Activated B cell treated with CpG ODN at 0.5 μM for 24 hours (primary cell): ENCODE data around the gene GPR32. TPM values are rescaled to one million over a fixed set of nuclear protein-coding genes. Genes with fewer than 3 reads are reported as not detected.

Experiments
- ATAC-seq: fragments of 200-7000 bp; cut with Tn5 transposase; one replicate; pipeline ENCODE4 v1.10.0; 2021; ENCODE audit warnings: low read depth, mild to moderate bottlenecking, moderate library complexity
- CTCF ChIA-PET: fragments of 350-600 bp; sonication (Branson Sonifier 250); formaldehyde crosslinking; loops from one replicate; lab custom pipeline; 2021; ENCODE audit warnings: antibody characterized with exemption; lab: Charles Lee
- POLR2A ChIA-PET: fragments of 350-600 bp; sonication (Branson Sonifier 250); formaldehyde crosslinking; loops from one replicate; lab custom pipeline; 2021; ENCODE audit warnings: antibody characterized with exemption; lab: Charles Lee
- DNase-seq: peaks from one replicate; pipeline ENCODE4 v3.0.0; 2022
- H3K27ac Mint-ChIP-seq: one replicate; pipeline ENCODE4 v1.8.0; 2020; ENCODE audit warnings: mixed read lengths
- H3K27me3 Mint-ChIP-seq: one replicate; pipeline ENCODE4 v1.8.0; 2021; ENCODE audit warnings: mixed read lengths
- H3K36me3 Mint-ChIP-seq: one replicate; pipeline ENCODE4 v1.8.0; 2021; ENCODE audit warnings: low read depth, mixed read lengths
- H3K4me1 Mint-ChIP-seq: one replicate; pipeline ENCODE4 v1.8.0; 2021; ENCODE audit warnings: mixed read lengths
- H3K4me3 Mint-ChIP-seq: one replicate; pipeline ENCODE4 v1.8.0; 2020; ENCODE audit warnings: mild to moderate bottlenecking, mixed read lengths
- H3K9me3 Mint-ChIP-seq: one replicate; pipeline ENCODE4 v1.8.0; 2020; ENCODE audit warnings: mixed read lengths
- intact Hi-C: fragments of 100-400 bp; cut with micrococcal nuclease; formaldehyde crosslinking; loops from one replicate; pipeline ENCODE4 v1.15.1; 2024
- total RNA-seq: library from RNA; stranded (reverse); gene quantifications from 2 replicates; pipeline ENCODE4 v1.2.3, GENCODE V29; 2022
- TF ChIP-seq, protein P1 (sequence below): fragments of 200-600 bp; IDR thresholded peaks from one replicate; pipeline ENCODE4 v1.8.0; 2022; ENCODE audit warnings: antibody characterized with exemption, mild to moderate bottlenecking

Gene GPR32
- total RNA-seq, 1 donor from 2014 or later: not detected

DNA sequence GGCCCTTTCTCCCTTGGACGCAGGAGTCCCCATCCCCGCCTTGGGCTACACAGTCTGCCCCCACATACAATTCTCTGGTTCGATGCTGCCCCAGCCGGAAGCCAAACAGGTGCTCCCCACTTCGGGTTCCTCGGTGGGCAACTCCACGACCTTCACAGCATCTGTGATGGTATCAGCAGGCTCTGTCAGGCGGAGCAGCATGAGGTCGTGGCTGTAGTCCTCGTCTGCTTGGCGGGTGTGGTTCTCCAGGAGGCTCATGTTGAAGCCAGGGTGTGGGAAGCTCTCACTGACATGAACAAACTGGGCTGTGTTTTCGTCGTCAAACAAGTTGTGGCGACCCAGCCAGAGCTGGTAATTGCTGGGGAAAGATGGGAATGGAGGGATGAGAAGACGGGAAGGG lies 49.8 kb downstream of the GPR32 start:
- DNase-seq (no peak), ATAC-seq (no peak)
- no peaks in the 10 kb centered on the region for H3K36me3 Mint-ChIP-seq
- no peaks in the 10 kb centered on the region for H3K9me3 Mint-ChIP-seq
- TF ChIP-seq, protein P1, sequence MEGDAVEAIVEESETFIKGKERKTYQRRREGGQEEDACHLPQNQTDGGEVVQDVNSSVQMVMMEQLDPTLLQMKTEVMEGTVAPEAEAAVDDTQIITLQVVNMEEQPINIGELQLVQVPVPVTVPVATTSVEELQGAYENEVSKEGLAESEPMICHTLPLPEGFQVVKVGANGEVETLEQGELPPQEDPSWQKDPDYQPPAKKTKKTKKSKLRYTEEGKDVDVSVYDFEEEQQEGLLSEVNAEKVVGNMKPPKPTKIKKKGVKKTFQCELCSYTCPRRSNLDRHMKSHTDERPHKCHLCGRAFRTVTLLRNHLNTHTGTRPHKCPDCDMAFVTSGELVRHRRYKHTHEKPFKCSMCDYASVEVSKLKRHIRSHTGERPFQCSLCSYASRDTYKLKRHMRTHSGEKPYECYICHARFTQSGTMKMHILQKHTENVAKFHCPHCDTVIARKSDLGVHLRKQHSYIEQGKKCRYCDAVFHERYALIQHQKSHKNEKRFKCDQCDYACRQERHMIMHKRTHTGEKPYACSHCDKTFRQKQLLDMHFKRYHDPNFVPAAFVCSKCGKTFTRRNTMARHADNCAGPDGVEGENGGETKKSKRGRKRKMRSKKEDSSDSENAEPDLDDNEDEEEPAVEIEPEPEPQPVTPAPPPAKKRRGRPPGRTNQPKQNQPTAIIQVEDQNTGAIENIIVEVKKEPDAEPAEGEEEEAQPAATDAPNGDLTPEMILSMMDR: no peak
- POLR2A ChIA-PET: interaction anchor here (0.6 to 1.8 kb wide), 5 partner anchors 16 to 1285 kb away, joined by 3 to 11 read pairs (median 5); no protein-coding TSS in a partner anchor
- peak overlapping the region; percentile 71 for H3K27ac Mint-ChIP-seq
- intact Hi-C loops: no loop called here
- H3K27me3 Mint-ChIP-seq: peaks cover 7% of the 10 kb centered on the region
- CTCF ChIA-PET: no interaction called here
- peaks cover 69% of the 10 kb centered on the region for H3K4me1 Mint-ChIP-seq
- H3K4me3 Mint-ChIP-seq: peak overlapping the region; percentile 74

DNA sequence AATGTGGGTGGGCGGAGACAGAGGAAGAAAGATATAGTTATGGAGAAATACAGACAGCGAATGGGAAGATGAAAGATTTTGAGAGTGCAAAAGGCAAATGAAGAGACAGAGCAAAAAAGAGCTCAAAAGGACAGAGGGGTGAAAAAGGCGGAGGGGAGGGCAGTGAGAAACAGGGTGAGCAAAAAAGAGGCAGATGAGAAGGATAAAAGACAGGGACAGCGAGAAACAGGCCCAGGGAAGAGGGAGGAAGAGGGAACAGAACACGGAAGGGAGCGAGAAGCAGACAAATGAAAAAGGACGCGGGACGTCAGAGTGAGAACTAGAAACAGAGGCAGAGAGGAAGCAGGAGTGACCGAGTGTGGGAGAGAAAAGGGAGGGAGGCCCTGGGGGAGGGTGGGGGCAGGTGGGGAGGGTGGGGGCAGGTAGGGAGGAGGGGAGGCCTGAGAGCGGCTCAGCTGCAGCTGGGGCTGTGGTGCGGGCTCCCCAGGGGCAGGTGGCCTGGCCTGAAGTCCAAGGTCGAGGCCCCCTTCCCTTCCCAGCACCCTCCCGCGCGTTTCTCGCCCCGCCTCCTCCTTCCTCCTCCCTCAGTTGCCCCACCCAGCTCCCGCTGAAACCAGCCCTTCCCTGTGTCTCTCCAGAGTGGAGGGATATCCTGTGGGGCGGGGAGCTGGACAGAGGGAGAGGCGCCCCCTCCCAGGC lies 50.4 kb downstream of the GPR32 start:
- H3K27me3 Mint-ChIP-seq: peaks cover 5% of the 10 kb centered on the region
- H3K27ac Mint-ChIP-seq: peak overlapping the region; percentile 71

DNA sequence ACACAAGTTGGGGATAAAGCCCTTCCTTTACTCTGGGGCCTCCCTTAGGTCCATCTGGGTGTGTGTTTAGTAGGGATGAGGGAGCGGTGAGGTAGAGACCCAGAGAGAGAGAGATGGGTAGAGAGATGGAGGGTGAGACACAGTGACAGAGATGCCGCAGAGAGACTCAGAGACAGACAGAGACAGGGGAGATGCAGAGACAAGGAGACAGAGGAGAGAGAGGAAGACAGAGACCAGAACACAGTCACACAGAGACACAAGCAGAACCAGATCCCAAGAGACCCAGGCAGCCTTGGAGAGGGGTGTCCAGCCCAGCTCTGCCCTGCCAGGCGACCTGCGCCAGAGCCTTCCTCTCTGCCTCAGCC lies 51.0 kb downstream of the GPR32 start:
- POLR2A ChIA-PET: no interaction called here
- TF ChIP-seq, protein P1: no peak
- DNase-seq: no peak
- Mint-ChIP-seq H3K27ac (no peak overlapping the region), H3K4me3 (peak overlapping the region; percentile 16), H3K27me3 (peaks cover 6% of the 10 kb centered on the region), H3K9me3 (no peaks in the 10 kb centered on the region), H3K36me3 (no peaks in the 10 kb centered on the region), H3K4me1 (peaks cover 65% of the 10 kb centered on the region)
- CTCF ChIA-PET: no interaction called here
- intact Hi-C loops: no loop called here
- ATAC-seq: no peak

More for the DNA sequence above, 50.4 kb downstream of the GPR32 start:
- Mint-ChIP-seq H3K4me1 (peaks cover 69% of the 10 kb centered on the region), H3K4me3 (peak overlapping the region; percentile 74), H3K9me3 (no peaks in the 10 kb centered on the region), H3K36me3 (no peaks in the 10 kb centered on the region)
- DNase-seq (no peak), ATAC-seq (no peak)
- intact Hi-C loops: no loop called here
- ChIA-PET POLR2A (interaction anchor here (0.7 to 1.8 kb wide), 2 partner anchors 16 to 1285 kb away, joined by 3 to 11 read pairs; no protein-coding TSS in a partner anchor), CTCF (no interaction called here)
- TF ChIP-seq, protein P1: no peak

Other genes starting within 250 kb of the GPR32 start
- not detected in 2 replicates for gene LRRC4B, start 202.0 kb upstream of the GPR32 start, total RNA-seq
- 0.60 TPM in 1 of 2 replicates, not detected in the other for gene SYT3, start 130.6 kb upstream of the GPR32 start, total RNA-seq
- 0.69 TPM in 1 of 2 replicates, not detected in the other for gene C19orf81, start 121.0 kb upstream of the GPR32 start, total RNA-seq
- not detected in 2 replicates for gene SHANK1, start 50.7 kb upstream of the GPR32 start, total RNA-seq
- gene CLEC11A, start 47.1 kb upstream of the GPR32 start, total RNA-seq: 0.24 and 0.38 TPM in 2 replicates
- gene ACP4, start 20.0 kb downstream of the GPR32 start, total RNA-seq: not detected in 2 replicates
- gene KLK1, start 53.3 kb downstream of the GPR32 start, total RNA-seq: 10.0 and 13.0 TPM in 2 replicates
- not detected in 2 replicates for gene KLK15, start 63.1 kb downstream of the GPR32 start, total RNA-seq
- not detected in 2 replicates for gene KLK3, start 84.5 kb downstream of the GPR32 start, total RNA-seq
- 0.69 and 1.8 TPM in 2 replicates for gene KLK2, start 103.0 kb downstream of the GPR32 start, total RNA-seq
- gene KLK4, start 140.9 kb downstream of the GPR32 start, total RNA-seq: 0.32 and 0.75 TPM in 2 replicates
- gene KLK5, start 182.6 kb downstream of the GPR32 start, total RNA-seq: not detected in 2 replicates
- gene KLK6, start 199.1 kb downstream of the GPR32 start, total RNA-seq: not detected in 2 replicates
- not detected in 2 replicates for gene KLK7, start 213.5 kb downstream of the GPR32 start, total RNA-seq
- gene KLK8, start 231.1 kb downstream of the GPR32 start, total RNA-seq: not detected in 2 replicates
- gene KLK10, start 249.2 kb downstream of the GPR32 start, total RNA-seq: not detected in 2 replicates